GM12878 (cell line): ENCODE data around the gene DCDC1. TPM values are rescaled to one million over a fixed set of nuclear protein-coding genes. Genes with fewer than 3 reads are reported as not detected.

ENCODE experiments used
- ATAC-seq: fragments of 200-7000 bp; cut with Tn5 transposase; 3 replicates; pipeline ENCODE4 v1.9.1; 2020; ENCODE audit warnings: mild to moderate bottlenecking, moderate library complexity
- BruUV-seq: library from RNA; stranded (reverse); fragments of 400-500 nt; replicated peaks from 2 replicates; lab custom pipeline; 2021; lab: Mats Ljungman, UMichigan
- CTCF ChIA-PET: fragments of 300-600 bp; sonication (Branson Sonifier 250); formaldehyde crosslinking; extraction: SDS; loops from one replicate; lab custom pipeline; 2021; ENCODE audit warnings: inconsistent platforms; lab: Yijun Ruan, JAX
- POLR2A ChIA-PET: fragments of 350-600 bp; formaldehyde crosslinking; extraction: SDS; loops from one replicate; lab custom pipeline; 2021; ENCODE audit warnings: inconsistent platforms; lab: Charles Lee
- RAD21 ChIA-PET: fragments of 300-600 bp; sonication (Branson Sonifier 250); formaldehyde crosslinking; loops from one replicate; lab custom pipeline; 2023; ENCODE audit warnings: antibody characterized with exemption; ENCODE audit not compliant: unreplicated experiment; lab: Charles Lee
- SMC1A ChIA-PET: fragments of 300-600 bp; sonication (Branson Sonifier 250); formaldehyde crosslinking; loops from one replicate; lab custom pipeline; 2023; ENCODE audit not compliant: unreplicated experiment, uncharacterized antibody; lab: Charles Lee
- DNase-seq: peaks from one replicate; pipeline ENCODE4 v3.0.0-alpha.2; 2011; ENCODE audit warnings: low read depth, low spot score
- FAIRE-seq: peaks from 3 replicates; lab custom pipeline; 2011; peaks lifted over from hg19 to GRCh38; lab: Jason Lieb, UNC
- H2AFZ ChIP-seq: 2 replicates; pipeline ENCODE4 v1.6.0; 2011; ENCODE audit warnings: low read depth, low read length, control low read depth; ENCODE audit not compliant: control insufficient read depth
- H3K27ac ChIP-seq: 2 replicates; pipeline ENCODE4 v1.5.1; 2011; ENCODE audit warnings: control low read depth; ENCODE audit not compliant: control insufficient read depth, insufficient read depth
- H3K27me3 ChIP-seq, 2 experiments: replicated peaks in 1 of 2; 2 replicates each; pipeline versions ENCODE4 v1.6.0 to v1.6.1; 2011; ENCODE audit warnings: low read length in 1 of 2; ENCODE audit not compliant: control insufficient read depth in 2 of 2, insufficient read depth in 2 of 2
- H3K36me3 ChIP-seq, 2 experiments: 2 replicates each; pipeline ENCODE4 v1.5.1; 2011; ENCODE audit warnings: low read length in 1 of 2; ENCODE audit not compliant: control insufficient read depth in 2 of 2, insufficient read depth in 2 of 2
- H3K4me1 ChIP-seq: 2 replicates; pipeline ENCODE4 v1.6.1; 2011; ENCODE audit warnings: mild to moderate bottlenecking, low read length, moderate library complexity, mixed read lengths; ENCODE audit not compliant: control insufficient read depth, insufficient read depth
- H3K4me2 ChIP-seq: 2 replicates; pipeline ENCODE4 v1.6.0; 2011; ENCODE audit warnings: control low read depth; ENCODE audit not compliant: control insufficient read depth, insufficient read depth
- H3K4me3 ChIP-seq: fragments of 200-600 bp; sonication (generic); 2 replicates; pipeline ENCODE4 v1.5.1; 2016
- H3K79me2 ChIP-seq: 2 replicates; pipeline ENCODE4 v1.6.0; 2011; ENCODE audit warnings: low read length; ENCODE audit not compliant: control insufficient read depth, insufficient read depth
- H3K9ac ChIP-seq: 2 replicates; pipeline ENCODE4 v1.8.0; 2011; ENCODE audit warnings: low read length, control low read depth, mixed read lengths; ENCODE audit not compliant: control insufficient read depth, insufficient read depth
- H3K9me3 ChIP-seq: replicated peaks from 3 replicates; pipeline ENCODE4 v1.5.1; 2011; ENCODE audit warnings: mild to moderate bottlenecking, low read length; ENCODE audit not compliant: control insufficient read depth, insufficient read depth
- H4K20me1 ChIP-seq: 2 replicates; pipeline ENCODE4 v1.6.0; 2011; ENCODE audit not compliant: control insufficient read depth, insufficient read depth
- BACH1 ChIP-seq: fragments of 450-650 bp; IDR thresholded peaks from 2 replicates; pipeline ENCODE4 v1.6.1; 2017; ENCODE audit warnings: mild to moderate bottlenecking, borderline replicate concordance
- CTCF ChIP-seq, 3 experiments: IDR thresholded peaks in 2 of 3; conservative IDR thresholded peaks in 1 of 3; 2 replicates each; pipeline ENCODE4 v1.5.1; 2011; ENCODE audit warnings: low read depth in 3 of 3, low read length in 3 of 3, mild to moderate bottlenecking in 3 of 3, control low read depth in 2 of 3, moderate library complexity in 2 of 3, inconsistent platforms in 1 of 3, mixed read lengths in 1 of 3; ENCODE audit not compliant: control insufficient read depth in 2 of 3, insufficient read depth in 1 of 3; ENCODE audit errors: extremely low read depth in 1 of 3
- RAD21 ChIP-seq: IDR thresholded peaks from 2 replicates; pipeline ENCODE4 v1.6.1; 2011; ENCODE audit warnings: mild to moderate bottlenecking, low read depth, low read length, moderate library complexity; ENCODE audit not compliant: insufficient read depth
- SMC3 ChIP-seq: IDR thresholded peaks from 2 replicates; pipeline ENCODE4 v1.6.1; 2011; ENCODE audit warnings: low read length, improper control_type of control experiment, borderline replicate concordance
- USF1 ChIP-seq: IDR thresholded peaks from 2 replicates; pipeline ENCODE4 v1.6.1; 2011; ENCODE audit warnings: borderline replicate concordance, low read depth, mild to moderate bottlenecking, moderate library complexity, mixed read lengths, low read length; ENCODE audit not compliant: insufficient read depth; ENCODE audit errors: extremely low read length
- ZNF384 ChIP-seq: IDR thresholded peaks from 2 replicates; pipeline ENCODE4 v1.6.1; 2012; ENCODE audit warnings: low read depth, mild to moderate bottlenecking, low read length, improper control_type of control experiment, borderline replicate concordance
- WGBS: methylation state at CpG from one replicate; pipeline ENCODE4 v1.1.6; 2016; ENCODE audit warnings: low lambda C conversion rate; ENCODE audit not compliant: insufficient replicate concordance, insufficient coverage; ENCODE audit errors: missing lambda C conversion rate; 5-methylcytosine and 5-hydroxymethylcytosine counted together
- in situ Hi-C: fragments of 300-500 bp; cut with MboI; formaldehyde crosslinking; loops from 9 replicates; pipeline ENCODE4 v1.14.3; 2018; ENCODE audit warnings: mixed read lengths
- intact Hi-C: fragments of 100-400 bp; cut with micrococcal nuclease; formaldehyde crosslinking; loops from one replicate; pipeline ENCODE4 v1.14.2; 2022; ENCODE audit not compliant: unreplicated experiment
- polyA plus RNA-seq, 11 experiments: library from polyadenylated mRNA; depleted of rRNA in 4 of 11; unstranded in 6 of 11; stranded (reverse) in 5 of 11; fragments of >200 nt; fragmentation: Nextera tagmentation in 4 of 11; fragmentation: Illumina TruSeq in 1 of 11; extraction: Ambion mirVana in 4 of 11; extraction: Trizol in 1 of 11; gene quantifications; 1 replicate in 1 of 11; 2 replicates in 10 of 11; pipeline versions ENCODE4 v1.2.1 to v1.2.3, GENCODE V29; 2011 to 2016; ENCODE audit warnings: inconsistent platforms in 2 of 11, missing spikeins in 2 of 11, low read depth in 1 of 11
- total RNA-seq, 4 experiments: library from RNA; depleted of rRNA in 3 of 4; stranded (reverse); fragments of >200 nt in 3 of 4; fragmentation: Illumina TruSeq in 1 of 4; extraction: Trizol in 1 of 4; gene quantifications; 2 replicates each; pipeline versions ENCODE4 v1.2.1 to v1.2.3, GENCODE V29; 2013 to 2021

Gene DCDC1
- total and polyA plus RNA-seq, 10 of the 15 experiments (the other 5 are each of a cell fraction or from before 2014, with no cell fraction given) = not detected

GRCh38 chr11:30917859-30918478, 451.6 kb downstream of the DCDC1 start:
- no peak overlapping the region for H3K4me3 ChIP-seq
- H3K4me2 ChIP-seq = no peak overlapping the region
- H4K20me1 ChIP-seq = no peaks in the 10 kb centered on the region
- H3K4me1 ChIP-seq = no peaks in the 10 kb centered on the region
- WGBS = under 1% methylated on average over 6 of the region's 6 CpGs
- ATAC-seq (peak; percentile 85), FAIRE-seq (peak; percentile 90), DNase-seq (no peak)
- POLR2A ChIA-PET = no interaction called here
- SMC1A ChIA-PET = interaction anchor here (0.8 to 4.9 kb wide), 3 partner anchors 573 to 722 kb away, joined by 3 to 31 read pairs (median 3); no protein-coding TSS in a partner anchor
- TF ChIP-seq USF1 = no peak
- peak; percentile 66 for TF ChIP-seq RAD21
- peak; percentile 44 to 66 (median 59); a peak in 5 of 6 replicates for TF ChIP-seq CTCF (IDR thresholded peaks at IDR 0.05 in 2 of 3, conservative IDR thresholded peaks at IDR 0.05 in 1 of 3; ENCODE audit: control insufficient read depth in 2 of 3, extremely low read depth in 1 of 3, insufficient read depth in 1 of 3, low read depth in 3 of 3, low read length in 3 of 3)
- peak; percentile 50; the same call in 1 of the 2 replicates for TF ChIP-seq ZNF384
- TF ChIP-seq BACH1 = no peak
- TF ChIP-seq SMC3 = peak; percentile 67; the same call in 1 of the 2 replicates
- TF ChIP-seq, all 136 proteins: peak for 4
- Histone ChIP-seq H2AFZ (no peak overlapping the region), H3K36me3 (no peaks in the 10 kb centered on the region), H3K79me2 (no peaks in the 10 kb centered on the region), H3K9ac (no peak overlapping the region), H3K27me3 (no peaks in the 10 kb centered on the region), H3K27ac (no peak overlapping the region), H3K9me3 (no peaks in the 10 kb centered on the region)
- BruUV-seq = no TSS peak
- RAD21 ChIA-PET = interaction anchor here (0.8 to 1.0 kb wide), 2 partner anchors 574 to 789 kb away, joined by 3 to 4 read pairs; no protein-coding TSS in a partner anchor
- intact Hi-C loops (loop anchor here (1.0 to 10.0 kb wide), 4 partner anchors 572 to 1573 kb away; no protein-coding TSS in a partner anchor), in situ Hi-C loops (loop anchor here (5.0 to 25.0 kb wide), 3 partner anchors 566 to 1481 kb away; no protein-coding TSS in a partner anchor)
- CTCF ChIA-PET = interaction anchor here (0.6 to 2.5 kb wide), 11 partner anchors 9 to 1485 kb away, joined by 3 to 13 read pairs (median 5); no protein-coding TSS in a partner anchor
